D721Med (cell line): ENCODE data around the gene IGF2.

Source experiments
- DNase-seq: peaks from one replicate; pipeline ENCODE4 v3.0.0; 2011; ENCODE audit warnings: low spot score; ENCODE audit not compliant: insufficient read length
- FAIRE-seq: peaks from 2 replicates; lab custom pipeline; 2011; peaks lifted over from hg19 to GRCh38; lab: Jason Lieb, UNC
- CTCF ChIP-seq: IDR thresholded peaks from 2 replicates; pipeline ENCODE4 v1.5.1; 2012; ENCODE audit warnings: mild to moderate bottlenecking, control low read depth; ENCODE audit not compliant: insufficient read depth; ENCODE audit errors: missing control alignments

IGF2 gene

DNA sequence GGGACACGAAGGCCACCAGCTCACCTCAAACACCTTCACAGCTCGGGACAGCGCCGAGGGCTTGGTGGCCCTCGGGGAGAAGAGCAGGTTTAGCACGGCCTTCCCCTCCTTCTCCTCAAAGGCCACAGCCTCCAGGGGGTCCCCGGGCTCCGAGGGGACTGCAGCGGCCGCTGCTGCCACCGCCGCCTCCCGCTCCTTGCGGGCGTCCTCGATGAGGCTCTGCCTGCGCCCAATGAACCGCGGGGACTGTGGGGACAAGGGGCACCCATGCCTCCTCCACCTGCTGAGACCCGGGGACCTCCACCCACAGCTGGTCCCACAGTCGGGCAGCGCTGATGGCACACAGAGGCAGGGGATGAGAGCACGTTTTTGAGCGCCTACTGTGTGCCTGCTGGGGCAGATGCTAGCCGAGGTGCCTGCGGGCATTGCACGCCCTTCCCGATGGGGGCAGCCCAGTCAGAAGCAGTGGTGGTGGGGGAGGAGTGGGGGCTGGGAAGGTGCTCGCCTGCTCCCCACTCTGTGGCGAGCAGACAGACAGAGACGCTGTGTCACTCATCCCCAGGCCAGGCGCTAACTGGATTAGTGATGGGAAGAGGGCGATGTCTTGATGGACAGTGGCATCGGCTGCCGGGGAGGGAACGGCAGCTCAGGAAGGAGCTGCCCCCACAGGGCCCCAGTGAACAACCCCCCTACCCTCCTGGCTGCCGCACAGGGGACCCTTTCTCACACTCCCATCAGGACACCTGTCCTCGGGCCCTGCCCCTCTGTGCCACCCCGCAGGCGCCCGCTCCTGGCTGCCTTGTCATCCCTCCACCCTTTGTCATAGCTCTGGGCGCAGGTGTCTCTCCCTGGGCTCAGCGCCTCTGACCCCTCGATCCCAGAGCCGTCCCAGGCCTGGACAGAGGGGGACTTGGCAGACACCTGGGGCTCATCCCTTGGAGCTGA, 30.7 kb upstream of the IGF2 start:
- DNase-seq = no peak
- no peak for TF ChIP-seq CTCF
- FAIRE-seq = no peak

GRCh38 chr11:2169005-2169378, 29.8 kb upstream of the IGF2 start:
- DNase-seq = no peak
- no peak for TF ChIP-seq CTCF
- no peak for FAIRE-seq

DNA sequence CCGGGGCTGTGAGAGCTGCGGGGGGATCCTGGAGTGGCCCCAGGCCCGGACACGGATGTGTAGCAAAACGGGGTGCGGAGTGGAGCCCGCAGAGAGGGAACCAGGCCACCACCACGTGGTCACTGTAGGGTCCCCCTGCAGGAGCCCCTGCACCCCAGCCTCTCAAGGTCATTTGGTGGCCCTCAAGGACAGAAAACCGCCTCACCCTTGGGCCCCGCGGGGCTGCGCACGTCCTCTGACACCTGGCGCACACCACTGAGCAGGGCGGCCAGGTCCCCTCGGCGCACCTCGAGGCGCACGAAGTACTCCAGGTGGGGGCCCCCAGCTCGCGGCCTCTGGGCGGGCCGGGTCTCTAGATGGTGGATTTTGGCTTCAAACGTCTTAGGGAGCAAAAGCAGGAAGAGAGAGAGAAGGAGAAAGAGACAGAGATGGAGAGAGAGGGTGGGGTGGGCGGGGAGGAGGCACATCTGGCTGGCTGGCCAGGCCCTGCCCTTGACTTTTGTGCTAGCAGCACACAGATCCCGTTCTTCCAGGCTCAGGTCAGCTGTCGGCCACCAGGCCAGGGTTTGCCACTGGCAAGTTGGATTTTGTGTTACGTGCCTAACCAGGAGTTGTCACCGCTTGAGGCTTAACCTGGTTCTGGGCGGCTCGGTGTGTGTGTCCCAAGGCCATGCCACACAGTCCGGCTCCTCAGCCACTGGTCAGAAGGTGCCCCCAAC, 29.3 kb upstream of the IGF2 start:
- TF ChIP-seq CTCF = no peak
- DNase-seq (no peak), FAIRE-seq (no peak)

DNA sequence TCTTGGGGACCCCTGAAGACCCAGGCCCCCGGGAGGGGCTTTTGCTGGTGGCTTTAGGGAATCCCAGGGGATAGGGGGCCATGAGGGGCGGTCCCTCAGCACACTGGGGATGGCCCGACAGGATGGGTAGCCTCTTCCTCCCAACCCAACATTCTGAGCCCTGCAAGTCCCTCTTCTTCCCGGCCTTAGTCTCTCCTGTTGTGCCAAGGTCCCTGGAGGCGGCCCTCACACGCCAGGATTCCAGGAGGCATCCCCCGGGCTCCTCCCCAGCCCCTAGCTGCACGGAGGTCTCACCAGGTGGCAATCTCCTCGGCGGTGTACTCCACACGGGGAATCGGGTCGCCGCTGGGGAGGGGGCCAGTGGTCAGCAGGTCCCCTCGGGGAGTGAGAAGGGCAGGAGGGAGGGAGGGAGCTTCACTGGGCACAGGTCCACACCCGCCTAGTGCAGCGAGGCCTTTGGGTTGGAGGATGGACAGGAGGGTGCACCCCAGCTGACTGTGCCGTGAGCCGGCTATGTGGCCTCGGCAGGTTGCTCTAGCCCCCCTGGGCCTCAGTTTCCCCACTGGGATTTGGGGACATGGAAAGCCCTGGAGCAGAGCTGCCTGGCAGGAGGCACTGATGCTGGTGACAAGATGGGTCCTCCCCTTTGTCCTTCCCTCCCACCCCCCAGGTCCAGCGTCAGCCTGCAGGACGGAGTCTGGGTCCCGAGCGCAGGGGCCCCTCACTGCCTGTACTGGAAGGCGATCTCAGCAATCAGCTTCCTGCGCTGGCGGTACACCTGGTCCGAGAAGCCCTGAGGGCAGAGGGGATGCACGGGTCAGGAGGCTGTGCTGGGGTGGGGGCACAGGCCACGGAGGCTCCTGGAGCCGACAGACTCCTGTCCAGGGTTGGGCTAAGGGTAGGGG, 28.2 kb upstream of the IGF2 start:
- no peak for FAIRE-seq
- TF ChIP-seq CTCF = no peak
- DNase-seq = no peak

DNA sequence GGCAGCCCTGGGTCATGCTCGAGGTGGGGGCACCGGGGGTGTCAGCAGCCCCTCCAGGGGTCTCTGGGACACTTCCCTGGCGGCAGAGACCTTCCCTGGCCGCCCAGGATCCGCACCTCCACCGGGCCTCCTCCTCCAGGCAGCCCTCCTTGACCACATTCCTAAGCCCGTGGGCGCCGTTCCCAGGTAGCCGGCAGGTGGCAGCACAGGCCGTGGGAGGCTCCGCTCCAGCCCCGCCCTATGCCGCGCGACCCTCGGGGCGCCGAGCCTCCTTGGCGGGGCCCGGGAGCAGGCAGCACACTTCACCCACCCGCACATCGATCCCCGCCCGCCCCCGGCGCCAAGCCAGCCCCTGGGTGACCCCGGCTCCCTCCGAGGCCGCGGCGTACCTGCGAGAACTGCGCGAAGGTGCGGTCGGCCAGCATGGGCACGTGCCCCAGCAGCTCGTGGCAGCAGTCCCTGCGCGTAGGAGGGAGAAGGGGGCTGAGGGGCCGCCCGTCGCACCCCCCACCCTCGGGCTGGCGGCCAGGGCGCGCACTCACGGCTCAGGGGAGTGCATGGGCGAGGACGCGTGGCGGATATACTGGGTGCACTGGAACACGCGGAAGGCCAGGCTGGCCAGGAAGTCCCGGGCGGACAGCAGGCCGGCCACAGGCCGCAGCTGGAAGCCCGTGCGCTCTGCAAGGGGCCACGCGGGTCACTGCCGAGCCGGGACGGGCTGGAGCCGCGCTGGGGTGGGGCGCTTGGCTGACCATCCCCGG, 27.1 kb upstream of the IGF2 start:
- DNase-seq = peak; percentile 29

More for the DNA sequence above, 27.1 kb upstream of the IGF2 start:
- peak; percentile 42 for TF ChIP-seq CTCF
- no peak for FAIRE-seq
